ENCODE results near the gene PEBP1. TPM values are rescaled to one million over a fixed set of nuclear protein-coding genes. Genes with fewer than 3 reads are reported as not detected.
"Not testable (repeated sequence)": the region's sequence is repeated elsewhere in the genome, so short reads cannot be mapped to it uniquely, and the experiment has no call there.

The PEBP1 gene
- total RNA-seq (2014; rRNA removed) = 256 and 275 TPM in 2 replicates
- 236 TPM for polyA plus RNA-seq (2012)

DNA sequence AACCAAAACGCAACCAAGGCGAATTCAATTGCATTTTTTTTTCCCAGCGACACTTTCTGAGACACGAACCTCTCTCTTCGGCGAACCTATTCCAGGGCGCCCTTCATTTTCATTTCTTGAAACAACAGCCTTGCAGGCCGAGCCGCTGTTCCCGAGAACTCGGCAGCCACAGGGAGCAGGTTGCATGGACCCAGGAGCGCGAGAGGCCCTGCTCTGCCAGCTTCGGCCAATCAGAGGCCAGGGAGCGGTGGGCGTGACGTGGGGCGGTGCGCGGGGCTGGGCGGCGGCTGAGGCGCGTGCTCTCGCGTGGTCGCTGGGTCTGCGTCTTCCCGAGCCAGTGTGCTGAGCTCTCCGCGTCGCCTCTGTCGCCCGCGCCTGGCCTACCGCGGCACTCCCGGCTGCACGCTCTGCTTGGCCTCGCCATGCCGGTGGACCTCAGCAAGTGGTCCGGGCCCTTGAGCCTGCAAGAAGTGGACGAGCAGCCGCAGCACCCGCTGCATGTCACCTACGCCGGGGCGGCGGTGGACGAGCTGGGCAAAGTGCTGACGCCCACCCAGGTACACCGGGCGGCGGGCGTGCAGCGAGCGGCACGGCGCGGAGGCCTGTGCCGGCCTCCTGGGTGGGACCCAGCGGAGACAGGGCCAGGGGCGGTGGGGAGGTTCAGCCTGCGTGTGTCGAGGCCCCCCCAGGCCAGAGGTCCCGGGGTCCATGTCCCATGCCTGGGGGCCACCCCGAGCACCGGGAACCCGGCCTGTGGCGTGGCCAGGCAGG lies at the start of gene PEBP1:
Gene PEBP1, plus strand, starts transcription at position 337 of the 771 bp plus-strand sequence. Its CDS starts 86 bp downstream, at position 423.
- peak; percentile 89 for DNase-seq (ENCODE audit: low read depth)

DNA sequence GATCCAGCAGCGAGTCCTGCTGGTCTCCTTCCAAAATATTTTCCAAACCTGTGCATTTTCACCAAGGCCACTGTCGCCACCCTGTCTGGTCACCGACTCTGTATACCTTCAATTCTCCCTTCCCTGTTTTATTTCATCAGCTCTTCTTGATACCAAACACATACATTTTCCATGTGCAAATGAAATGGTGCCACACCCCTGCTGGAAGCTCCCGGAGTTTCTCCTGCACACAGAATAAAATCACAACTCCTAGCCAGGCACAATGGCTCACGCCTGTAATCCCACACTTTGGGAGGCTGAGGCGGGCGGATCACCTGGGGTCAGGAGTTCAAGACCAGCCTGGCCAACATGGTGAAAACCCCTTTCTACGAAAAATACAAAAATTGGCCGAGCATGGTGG lies 46.1 kb upstream of the PEBP1 start:
- DNase-seq (ENCODE audit: low read depth) = no peak

DNA sequence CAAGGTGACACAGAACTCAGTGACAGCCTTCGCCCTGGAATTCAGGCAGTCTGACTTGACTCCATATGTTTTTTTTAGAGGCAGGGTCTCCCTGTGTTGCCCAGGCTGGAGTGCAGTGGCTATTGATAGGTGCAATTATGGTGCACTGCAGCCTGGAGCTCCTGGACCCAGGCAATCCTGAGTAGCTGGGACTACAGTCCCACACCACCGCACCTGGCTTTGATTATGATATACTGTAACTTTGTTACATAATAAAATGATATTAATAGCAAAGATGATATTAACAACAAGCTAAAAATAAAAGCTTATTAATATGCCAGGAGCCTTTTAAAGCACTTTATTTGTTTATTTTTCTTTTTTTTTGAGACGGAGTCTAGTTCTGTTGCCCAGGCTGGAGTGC lies 41.9 kb upstream of the PEBP1 start:
- DNase-seq (ENCODE audit: low read depth) = no peak

DNA sequence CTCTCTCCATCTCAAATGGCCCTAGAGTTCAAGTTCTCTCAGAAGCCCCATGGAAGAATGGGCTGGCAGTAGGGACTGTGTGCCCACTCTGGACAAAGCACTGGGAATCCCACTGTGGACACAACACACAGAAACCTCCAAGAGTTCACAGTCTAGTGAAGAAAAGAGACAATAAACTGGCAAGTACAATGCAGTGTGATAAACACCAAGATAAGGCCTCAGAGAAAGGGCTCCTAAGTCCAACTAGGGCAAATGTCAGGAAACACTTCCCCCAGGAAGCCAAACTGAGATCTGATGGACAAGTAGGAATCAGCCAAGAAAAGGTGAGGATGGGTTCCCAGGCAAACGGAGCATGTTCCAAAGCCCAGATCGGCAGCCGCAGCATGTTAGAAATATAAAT lies 37.5 kb upstream of the PEBP1 start:
- no peak for DNase-seq (ENCODE audit: low read depth)

DNA sequence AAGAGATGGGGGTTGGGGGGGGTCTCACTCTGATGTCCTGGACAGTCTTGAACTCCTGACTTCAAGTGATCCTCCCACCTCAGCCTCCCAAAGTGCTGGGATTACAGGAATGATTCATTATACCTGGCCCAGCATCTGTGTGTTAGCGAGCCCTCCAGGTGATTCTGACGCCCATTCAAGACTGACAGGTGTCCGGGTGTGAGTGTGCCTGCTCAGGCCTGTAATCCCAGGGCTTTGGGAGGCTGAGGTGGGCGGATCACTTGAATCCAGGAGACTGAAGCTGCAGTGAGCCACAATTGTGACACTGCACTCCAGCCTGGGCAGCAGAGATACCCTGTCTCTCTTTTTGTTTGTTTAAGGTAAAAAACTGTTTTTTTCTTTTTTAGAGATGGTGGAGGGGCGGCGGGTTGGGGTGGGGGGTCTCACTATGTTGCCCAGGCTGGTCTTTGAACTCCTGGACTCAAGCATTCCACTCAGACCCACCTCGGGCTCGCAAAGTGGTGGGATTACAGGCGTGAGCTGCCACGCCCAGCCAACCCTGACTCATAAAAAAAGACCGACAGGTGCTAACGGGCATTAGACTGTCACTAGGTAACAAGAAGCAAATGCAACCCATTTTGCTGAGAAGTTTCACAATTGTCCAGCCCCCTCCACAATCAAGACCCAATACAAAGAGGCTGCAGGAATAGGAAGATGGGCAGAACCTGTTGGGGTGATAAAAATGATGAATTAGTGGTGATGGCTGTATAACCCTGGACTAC lies 36.8 kb upstream of the PEBP1 start:
- DNase-seq (ENCODE audit: low read depth) = no peak

DNA sequence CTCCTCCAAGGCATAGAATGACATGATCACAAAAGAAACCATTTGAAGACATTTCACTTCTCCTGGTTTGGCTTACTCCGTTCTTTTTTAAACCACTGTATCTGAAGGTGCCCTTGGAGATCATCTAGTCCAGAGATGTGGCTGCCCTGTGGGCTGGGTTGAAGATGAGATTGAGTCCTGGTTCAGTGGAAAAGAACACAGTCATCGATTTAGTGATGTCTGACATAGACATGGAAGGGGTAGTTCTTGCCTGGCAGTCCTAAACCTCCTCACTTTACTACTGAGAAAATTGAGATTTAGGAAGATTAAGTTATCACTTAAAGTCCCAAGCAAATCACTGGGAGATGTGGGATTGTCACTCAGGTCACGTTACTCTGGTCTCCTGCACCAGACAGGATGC lies 34.9 kb upstream of the PEBP1 start:
- DNase-seq (ENCODE audit: low read depth) = no peak

DNA sequence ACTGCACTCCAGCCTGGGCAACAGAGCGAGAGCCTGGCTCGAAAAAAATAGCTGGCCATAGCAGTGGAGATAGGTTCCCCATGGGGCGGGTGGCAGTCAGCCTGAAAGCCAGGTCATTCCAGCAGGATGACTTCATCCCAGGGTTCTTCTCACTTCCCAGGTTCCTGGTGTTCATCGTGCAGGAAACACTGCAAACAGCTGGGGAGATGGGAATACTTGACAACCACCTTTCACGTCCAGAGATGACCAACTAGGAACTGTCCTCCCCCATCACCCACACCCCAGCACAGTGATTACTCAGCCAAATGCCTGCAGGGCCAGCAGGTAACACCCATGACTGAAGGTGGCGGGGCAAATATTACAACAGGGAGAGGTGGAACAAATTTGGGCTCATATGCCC lies 33.9 kb upstream of the PEBP1 start:
- no peak for DNase-seq (ENCODE audit: low read depth)

DNA sequence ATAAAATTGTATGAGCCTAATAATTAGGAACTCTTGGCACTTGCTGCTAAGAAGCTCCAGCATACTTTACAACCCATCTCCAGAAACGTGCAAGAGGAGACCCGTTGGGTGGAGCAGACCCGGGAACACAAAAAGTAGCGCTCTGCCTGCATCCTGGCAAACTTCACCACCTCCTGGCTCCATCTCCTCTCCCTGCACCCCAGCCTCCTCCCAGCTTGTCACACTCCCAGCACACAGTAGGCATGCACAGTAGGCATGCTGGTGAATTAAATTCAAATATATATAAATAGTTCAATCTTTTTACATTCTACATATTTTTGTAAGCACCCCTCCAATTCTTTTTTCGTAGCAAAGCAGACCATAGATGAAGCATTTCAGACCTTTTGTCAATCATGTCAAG lies 33.3 kb upstream of the PEBP1 start:
- no peak for DNase-seq (ENCODE audit: low read depth)

DNA sequence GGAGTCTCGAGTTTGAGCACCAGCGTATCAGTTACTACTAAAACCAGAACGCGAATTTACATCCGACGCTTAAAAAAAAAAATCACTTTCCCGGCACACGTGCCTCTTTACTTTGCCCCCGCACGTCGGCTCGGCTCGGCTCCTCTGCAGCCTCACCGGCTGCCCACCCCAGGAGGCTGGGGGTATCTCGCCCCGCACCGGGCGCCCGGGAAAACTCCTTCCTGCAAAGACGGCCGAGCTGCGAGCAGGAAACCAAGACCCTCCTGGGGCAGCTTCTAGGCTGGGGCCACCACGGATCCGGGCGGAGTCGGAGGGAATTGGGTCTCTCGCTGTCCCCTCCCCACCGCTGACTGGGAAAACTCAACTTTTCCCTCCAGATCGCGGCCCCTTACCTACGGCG lies 32.7 kb upstream of the PEBP1 start:
- DNase-seq (ENCODE audit: low read depth) = no peak

DNA sequence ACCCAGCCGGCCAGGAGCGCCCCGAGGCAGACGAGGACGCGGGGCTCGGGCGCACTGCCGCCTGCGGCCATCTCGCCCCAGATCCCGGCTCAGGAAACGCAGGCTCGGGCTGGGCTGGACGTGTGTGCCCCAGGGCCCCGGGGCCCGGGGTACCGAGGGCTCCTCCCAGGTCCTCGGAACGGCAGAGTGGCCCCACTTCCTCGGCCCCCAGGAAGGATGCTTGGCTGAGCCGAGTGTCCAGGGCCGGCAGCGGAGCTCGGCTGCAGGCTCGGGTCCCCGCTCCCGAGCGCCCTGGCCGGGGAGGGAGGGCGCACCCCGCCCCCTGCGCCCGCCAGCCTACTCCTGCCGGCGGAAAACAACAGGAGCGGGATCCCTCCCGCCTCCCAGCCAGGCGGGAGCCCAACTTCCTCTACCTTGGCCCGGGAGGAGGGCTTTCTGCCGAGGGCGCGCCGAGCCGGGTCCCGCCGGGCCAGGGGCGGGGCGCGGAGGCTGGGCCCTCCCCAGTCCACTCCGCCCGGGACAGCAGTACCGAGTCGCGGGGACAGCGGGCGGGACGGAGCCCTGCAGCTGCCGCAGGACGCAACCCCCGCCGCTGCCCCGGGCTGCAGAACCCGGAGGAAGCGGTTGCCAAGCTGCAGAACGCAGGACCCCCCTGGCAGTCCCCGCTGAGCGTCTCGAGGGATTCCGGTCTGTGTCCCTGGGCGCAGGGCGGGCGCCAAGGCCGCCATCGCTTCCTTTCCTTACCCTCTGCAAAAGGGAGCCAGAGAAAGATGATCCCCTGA lies 32.1 kb upstream of the PEBP1 start, which contains the start of gene VSIG10:
Gene VSIG10, minus strand, starts transcription at position 411 of the 782 bp plus-strand sequence. Its CDS starts 340 bp downstream, at position 71.
- DNase-seq (ENCODE audit: low read depth) = peak; percentile 56

DNA sequence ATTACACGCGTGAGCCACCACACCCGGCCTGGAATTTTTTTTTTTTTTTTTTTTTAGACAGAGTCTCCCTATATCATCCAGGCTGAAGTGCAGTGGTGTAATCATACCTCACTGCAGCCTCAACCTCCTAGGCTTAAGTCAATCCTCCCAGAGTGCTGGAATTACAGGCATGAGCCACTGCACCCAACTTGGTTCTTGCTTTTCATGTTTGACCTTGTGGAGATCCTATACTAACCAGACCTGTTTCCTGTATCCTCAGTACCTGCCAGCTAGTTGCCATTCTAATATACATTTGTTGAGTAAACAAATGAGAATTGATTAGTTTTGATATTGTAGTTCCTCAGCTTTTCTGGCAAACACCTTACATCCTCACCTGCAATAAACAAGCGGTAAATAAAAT lies 28.9 kb upstream of the PEBP1 start:
- no peak for DNase-seq (ENCODE audit: low read depth)

DNA sequence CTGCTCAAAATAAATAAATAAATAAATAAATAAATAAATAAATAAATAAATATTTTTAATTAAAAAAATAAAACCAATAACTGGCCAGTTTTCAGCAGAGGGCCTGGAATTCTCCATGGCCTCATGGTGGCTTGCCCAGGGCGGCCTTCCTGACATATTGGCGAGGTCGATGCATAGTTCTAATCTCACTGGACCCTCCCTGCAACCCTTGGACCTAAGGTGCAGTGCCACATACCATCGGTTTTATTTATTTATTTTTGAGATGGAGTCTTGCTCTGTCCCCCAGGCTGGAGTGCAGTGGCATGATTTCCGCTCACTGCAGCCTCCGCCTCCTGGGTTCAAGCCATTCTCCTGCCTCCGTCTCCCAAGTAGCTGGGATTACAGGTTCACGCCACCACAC lies 28.2 kb upstream of the PEBP1 start:
- no peak for DNase-seq (ENCODE audit: low read depth)

DNA sequence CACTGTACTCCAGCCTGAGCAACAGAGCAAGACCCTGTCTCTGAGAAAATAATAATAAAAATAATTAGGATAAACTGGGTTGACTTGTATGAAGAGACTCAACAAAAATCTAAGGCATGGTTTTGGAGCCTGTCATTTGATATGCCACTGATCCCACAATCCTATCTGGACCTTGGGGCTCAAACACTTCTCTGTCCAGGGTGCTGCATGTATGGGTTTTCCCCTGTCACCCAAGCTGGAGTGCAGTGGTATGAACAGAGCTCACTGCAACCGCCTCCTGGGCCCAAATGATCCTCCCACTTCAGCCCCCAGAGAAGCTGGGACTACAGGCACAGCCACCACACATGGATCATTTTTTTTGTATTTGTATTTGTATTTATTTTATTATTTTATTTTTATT lies 26.8 kb upstream of the PEBP1 start:
- DNase-seq (ENCODE audit: low read depth) = no peak

DNA sequence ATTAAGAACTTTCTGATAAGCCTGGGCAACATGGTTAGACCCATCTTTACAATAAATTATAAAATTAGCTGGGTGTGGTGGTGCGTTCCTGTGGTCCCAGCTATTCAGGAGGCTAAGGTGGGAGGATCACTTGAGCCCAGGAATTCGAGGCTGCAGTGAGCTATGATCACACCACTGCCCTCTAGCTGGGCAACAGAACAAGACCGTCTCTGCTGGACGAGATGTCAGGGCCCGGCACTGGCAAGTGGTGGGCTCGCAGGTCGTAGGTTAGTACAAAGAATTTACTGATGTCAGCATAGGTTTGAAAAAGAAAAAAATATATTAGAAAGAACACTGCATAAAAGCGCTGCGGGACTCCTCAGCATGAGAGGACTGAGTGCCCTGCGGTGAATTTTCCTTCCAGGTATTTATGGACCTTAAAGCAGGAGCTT lies 16.5 kb upstream of the PEBP1 start:
- DNase-seq (ENCODE audit: low read depth) = no peak

DNA sequence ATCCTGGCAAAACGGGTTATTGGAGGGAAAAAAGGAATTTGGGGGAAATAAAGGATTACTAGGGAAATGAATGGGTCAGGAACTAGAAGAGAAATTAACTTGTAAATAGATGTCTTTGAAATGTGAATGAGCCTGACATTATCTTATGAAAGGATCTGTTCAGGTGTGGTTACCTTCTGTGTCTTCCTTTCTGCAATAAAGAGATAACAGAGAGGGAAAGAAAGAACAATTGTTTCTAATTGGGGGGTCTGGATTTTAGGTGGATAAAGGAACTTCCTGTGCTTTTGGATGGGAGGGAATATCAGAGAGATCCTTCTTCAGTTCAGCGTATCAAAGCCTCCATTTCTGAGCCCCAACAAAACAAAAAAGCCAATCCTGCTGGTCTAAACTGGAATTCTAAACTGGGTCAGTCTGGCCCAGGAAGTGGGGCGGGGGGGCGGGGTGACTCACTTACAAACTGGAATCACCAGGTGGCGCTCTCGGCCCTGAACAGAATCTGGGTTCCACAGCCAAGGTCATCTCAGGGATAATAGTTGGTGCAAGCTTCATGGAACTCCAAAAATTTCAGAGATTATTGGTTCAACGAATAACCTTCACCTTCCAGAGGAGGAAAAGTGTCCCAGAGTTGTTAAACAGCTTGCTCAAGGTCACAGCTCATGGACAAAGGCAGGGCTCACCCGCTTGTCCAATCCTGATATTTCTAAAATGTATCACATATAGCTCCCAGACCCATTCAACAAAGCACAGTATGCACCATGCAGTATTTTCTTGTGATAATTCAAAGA lies 15.2 kb upstream of the PEBP1 start:
- peak; percentile 78 for DNase-seq (ENCODE audit: low read depth)

DNA sequence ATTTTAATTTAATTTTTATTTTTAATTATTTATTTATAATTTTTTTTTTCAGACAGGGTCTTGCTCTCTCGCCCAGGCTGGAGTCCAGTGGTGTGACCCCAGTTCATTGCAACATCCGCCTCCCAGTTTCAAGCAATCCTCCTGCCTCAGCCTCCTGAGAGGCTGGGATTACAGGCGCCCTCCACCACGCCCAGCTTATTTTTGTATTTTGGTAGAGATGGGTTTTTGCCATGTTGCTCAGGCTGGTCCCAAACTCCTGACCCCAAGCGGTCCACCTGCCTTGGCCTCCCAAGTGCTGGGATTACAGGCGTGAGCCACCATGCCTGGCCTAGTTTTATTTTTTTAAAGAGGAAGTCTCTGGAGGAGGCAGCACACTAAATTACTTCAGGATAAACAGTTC lies 13.7 kb upstream of the PEBP1 start:
- no peak for DNase-seq (ENCODE audit: low read depth)

DNA sequence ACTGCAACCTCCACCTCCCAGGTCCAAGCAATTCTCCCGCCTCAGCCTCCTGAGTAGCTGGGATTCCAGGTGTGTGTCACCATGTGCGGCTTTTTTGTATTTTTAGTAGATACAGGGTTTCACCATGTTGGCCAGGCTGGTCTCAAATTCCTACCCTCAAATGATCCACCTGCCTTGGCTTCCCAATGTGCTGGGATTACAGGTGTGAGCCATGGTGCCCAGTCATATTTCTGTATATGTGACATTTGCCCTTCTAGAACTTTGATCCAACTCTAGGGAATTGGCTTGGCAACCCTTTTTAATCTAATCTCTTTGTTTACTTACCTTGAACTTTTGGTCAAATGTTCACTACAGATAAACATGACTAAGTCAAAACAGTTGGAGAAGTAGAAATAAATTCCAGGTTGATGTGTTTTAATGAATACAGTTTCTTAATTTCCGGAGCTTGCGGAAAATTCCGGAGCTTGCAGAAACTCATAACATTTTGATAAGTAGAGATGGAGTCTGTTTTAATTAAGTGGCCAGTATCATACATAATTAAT lies 11.5 kb upstream of the PEBP1 start:
- DNase-seq (ENCODE audit: low read depth) = no peak

DNA sequence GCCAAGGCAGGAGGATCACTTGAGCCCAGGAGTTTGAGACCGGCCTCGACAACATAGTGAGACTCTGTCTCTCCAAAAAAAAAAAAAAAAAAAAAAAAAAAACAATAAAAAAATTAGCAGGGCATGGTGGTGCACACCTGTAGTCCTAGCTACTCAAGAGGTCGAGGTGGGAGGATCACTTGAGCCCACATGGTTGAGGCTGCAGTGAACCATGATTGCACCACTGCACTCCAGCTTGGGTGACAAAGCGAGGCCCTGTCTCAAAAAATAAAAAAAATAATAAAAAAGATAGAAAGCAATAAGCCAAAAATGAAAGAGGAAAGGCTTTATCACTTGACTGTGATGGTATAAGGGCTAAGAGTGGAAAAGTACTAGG lies 10.2 kb upstream of the PEBP1 start:
- DNase-seq (ENCODE audit: low read depth) = no peak

DNA sequence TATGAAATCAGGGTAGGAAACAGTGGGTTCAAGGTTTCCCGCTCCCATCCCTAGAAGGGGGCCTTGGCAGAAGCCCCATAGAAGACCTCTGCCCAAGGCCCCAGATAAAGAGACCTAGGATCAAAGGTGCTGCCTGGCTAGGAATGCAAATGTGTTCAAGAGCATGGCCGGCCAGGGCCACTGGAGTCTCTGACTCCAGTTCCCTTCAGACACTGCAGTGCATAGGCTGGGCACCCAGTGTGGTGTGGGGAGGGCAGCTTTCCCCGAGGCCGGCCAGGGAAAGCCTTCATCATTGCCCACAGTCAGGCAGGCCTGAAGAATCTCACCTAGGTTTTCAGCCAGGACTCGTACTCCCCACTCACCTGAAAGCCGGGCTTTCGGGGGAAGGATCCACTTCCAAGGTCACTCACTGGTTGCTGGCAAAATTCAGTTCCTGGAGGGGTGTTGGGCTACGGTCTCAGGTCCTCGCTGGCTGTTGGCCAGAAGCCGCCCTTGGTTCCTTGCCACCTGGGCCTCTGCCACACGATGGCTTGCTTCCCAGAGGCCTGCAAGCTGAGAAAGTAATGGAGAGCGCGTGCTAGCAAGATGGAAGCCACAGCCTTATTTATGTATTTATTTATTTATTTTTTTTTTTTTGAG lies 9.7 kb upstream of the PEBP1 start:
- no peak for DNase-seq (ENCODE audit: low read depth)

DNA sequence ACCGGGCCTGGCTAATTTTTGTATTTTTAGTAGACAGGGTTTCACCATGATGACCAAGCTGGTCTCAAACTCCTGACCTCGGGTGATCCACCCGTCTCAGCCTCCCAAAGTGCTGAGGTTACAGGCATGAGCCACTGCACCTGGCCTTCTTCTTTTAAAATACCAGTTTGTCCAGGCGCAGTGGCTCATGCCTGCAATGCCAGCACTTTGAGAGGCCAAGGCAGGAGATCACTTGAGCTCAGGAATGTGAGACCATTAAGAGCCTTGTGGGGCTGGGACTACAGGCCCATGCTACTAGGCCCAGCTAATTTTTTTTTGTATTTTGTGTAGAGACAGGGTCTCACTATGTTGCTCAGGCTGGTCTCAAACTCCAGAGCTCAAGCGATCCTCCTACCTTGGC lies 8.1 kb upstream of the PEBP1 start:
- DNase-seq (ENCODE audit: low read depth) = no peak

DNA sequence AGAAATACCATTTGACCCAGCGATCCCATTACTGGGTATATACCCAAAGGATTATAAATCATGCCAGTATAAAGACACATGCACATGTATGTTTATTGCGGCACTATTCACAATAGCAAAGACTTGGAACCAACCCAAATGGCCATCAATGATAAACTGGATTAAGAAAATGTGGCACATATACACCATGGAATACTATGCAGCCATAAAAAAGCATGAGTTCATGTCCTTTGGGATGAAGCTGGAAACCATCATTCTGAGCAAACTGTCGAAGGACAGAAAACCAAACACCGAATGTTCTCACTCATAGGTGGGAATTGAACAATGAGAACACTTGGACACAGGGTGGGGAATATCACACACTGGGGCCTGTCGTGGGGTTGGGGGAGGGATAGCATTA lies 6.5 kb upstream of the PEBP1 start:
- not testable (repeated sequence) for DNase-seq (ENCODE audit: low read depth)

Data from LHCN-M2 (cell line).